Left ventricle myocardium inferior (tissue), 1 donor: Measurements from ENCODE around the gene LSM5. TPM values are rescaled to one million over a fixed set of nuclear protein-coding genes. Genes with fewer than 3 reads are reported as not detected.

Source experiments
- DNase-seq: peaks from one replicate; pipeline ENCODE4 v3.0.0-alpha.2; 2020
- H3K27ac ChIP-seq: fragments of 200-600 bp; replicated peaks from 2 replicates; pipeline ENCODE4 v1.8.0; 2021
- H3K27me3 ChIP-seq: fragments of 200-600 bp; 2 replicates; pipeline ENCODE4 v1.8.0; 2021; ENCODE audit warnings: low read depth
- H3K36me3 ChIP-seq: fragments of 200-600 bp; 2 replicates; pipeline ENCODE4 v1.8.0; 2021
- H3K4me1 ChIP-seq: fragments of 200-600 bp; 2 replicates; pipeline ENCODE4 v1.8.0; 2021
- H3K4me3 ChIP-seq: fragments of 200-600 bp; 2 replicates; pipeline ENCODE4 v1.8.0; 2021; ENCODE audit warnings: mild to moderate bottlenecking, moderate library complexity
- H3K9me3 ChIP-seq: fragments of 200-600 bp; replicated peaks from 2 replicates; pipeline ENCODE4 v1.8.0; 2021
- intact Hi-C: fragments of 100-400 bp; cut with micrococcal nuclease; formaldehyde crosslinking; loops from one replicate; pipeline ENCODE4 v1.11.0; 2022
- total RNA-seq: library from RNA; stranded (reverse); fragmentation: NEBNext Ultra II Directional; extraction: Animal tissue kit (Norgen Biotek cat#: 25700); gene quantifications from one replicate; pipeline ENCODE4 v1.2.1, GENCODE V29; 2021
- TF ChIP-seq, protein P1 (sequence below): fragments of 200-600 bp; IDR thresholded peaks from 2 replicates; pipeline ENCODE4 v1.8.0; 2021; ENCODE audit warnings: antibody characterized with exemption, mild to moderate bottlenecking, borderline replicate concordance
- donor health status: DM: no; HTN: yes; CAD: no; lungs with severe emphysema.

The LSM5 gene
- total RNA-seq, 1 donor from 2014 or later: 39.5 TPM

DNA sequence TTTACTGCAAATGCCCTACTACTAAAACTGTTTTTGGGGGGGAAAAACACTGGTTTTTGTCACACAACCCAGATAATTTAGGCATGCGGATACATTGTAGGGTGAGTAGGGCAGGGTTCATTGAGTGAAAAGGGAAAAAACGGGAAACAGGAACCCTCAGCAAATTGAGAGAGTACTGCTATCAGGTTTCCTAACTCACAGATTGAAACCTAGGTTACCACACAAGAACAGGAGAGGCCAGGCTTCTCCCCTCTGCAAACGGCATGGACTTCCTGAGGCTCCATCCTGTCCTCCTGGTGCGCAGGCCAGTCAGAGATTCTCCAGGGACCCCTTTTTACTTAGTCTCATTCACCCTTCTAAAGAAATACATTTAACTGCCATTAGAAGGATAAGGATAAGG, 35.7 kb upstream of the LSM5 start:
- intact Hi-C loops: no loop called here
- H3K4me1 ChIP-seq: peaks cover 23% of the 10 kb centered on the region
- no peak overlapping the region for H3K27ac ChIP-seq
- TF ChIP-seq, protein P1, sequence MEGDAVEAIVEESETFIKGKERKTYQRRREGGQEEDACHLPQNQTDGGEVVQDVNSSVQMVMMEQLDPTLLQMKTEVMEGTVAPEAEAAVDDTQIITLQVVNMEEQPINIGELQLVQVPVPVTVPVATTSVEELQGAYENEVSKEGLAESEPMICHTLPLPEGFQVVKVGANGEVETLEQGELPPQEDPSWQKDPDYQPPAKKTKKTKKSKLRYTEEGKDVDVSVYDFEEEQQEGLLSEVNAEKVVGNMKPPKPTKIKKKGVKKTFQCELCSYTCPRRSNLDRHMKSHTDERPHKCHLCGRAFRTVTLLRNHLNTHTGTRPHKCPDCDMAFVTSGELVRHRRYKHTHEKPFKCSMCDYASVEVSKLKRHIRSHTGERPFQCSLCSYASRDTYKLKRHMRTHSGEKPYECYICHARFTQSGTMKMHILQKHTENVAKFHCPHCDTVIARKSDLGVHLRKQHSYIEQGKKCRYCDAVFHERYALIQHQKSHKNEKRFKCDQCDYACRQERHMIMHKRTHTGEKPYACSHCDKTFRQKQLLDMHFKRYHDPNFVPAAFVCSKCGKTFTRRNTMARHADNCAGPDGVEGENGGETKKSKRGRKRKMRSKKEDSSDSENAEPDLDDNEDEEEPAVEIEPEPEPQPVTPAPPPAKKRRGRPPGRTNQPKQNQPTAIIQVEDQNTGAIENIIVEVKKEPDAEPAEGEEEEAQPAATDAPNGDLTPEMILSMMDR: no peak
- H3K27me3 ChIP-seq: no peaks in the 10 kb centered on the region
- H3K4me3 ChIP-seq: no peak overlapping the region
- H3K36me3 ChIP-seq: no peaks in the 10 kb centered on the region
- DNase-seq: no peak
- no peaks in the 10 kb centered on the region for H3K9me3 ChIP-seq

DNA sequence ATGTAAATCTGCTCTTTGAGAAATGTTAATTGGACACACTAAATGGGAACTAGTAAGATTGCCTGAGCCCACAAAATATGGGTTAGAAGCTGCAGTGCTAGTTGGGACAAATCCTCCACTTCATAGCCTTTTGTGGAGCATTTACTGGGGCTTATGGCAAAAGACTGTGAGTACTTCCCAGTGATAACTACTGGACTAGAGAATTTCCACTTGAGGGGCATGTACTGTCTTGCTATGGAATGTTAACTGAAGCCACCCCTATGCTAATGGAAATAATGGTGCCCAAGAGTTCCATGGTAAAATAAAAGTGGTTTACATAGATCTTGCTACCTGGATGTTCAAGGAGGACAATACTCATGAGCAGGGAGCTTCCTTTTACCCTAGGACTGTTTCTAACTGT, 34.5 kb upstream of the LSM5 start:
- no peak for DNase-seq
- Histone ChIP-seq H3K4me3 (no peak overlapping the region), H3K4me1 (peaks cover 23% of the 10 kb centered on the region), H3K27ac (no peak overlapping the region), H3K36me3 (no peaks in the 10 kb centered on the region), H3K27me3 (no peaks in the 10 kb centered on the region), H3K9me3 (peaks cover 10% of the 10 kb centered on the region)
- TF ChIP-seq, protein P1: no peak
- intact Hi-C loops: no loop called here

DNA sequence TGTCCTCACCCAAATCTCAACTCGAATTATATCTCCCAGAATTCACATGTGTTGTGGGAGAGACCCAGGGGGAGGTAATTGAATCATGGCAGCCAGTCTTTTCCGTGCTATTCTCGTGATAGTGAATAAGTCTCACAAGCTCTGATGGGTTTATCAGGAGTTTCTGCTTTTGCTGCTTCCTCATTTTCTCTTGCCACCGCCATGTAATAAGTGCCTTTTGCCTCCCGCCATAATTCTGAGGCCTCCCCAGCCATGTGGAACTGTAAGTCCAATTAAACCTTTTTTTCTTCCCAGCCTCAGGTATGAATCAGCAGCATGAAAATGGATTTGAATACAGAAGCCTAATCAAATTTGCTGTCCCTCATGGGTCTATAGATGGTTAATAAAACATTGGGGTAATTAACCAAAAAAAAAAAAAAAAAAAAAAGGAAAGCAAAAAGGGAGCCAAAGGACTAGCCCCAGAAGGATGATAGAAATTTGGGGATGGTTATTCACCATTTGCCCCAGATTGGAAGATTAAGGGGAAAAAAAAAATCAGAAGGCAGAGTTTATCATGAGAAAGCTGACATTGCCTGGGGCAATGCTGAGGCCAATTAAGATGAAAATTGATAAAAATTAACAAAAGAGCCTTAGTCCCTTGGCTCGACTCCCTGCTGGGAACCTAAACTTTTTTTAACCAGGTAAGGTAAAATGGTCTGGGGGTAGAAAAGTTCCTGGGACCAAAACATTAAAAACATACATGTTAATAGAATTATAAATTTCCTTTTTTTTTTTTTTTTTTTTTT, 32.8 kb upstream of the LSM5 start:
- TF ChIP-seq, protein P1: no peak
- no peaks in the 10 kb centered on the region for H3K27me3 ChIP-seq
- peaks cover 27% of the 10 kb centered on the region for H3K9me3 ChIP-seq
- H3K4me3 ChIP-seq: no peak overlapping the region
- H3K27ac ChIP-seq: no peak overlapping the region
- peaks cover 23% of the 10 kb centered on the region for H3K4me1 ChIP-seq
- intact Hi-C loops: no loop called here
- DNase-seq: no peak
- H3K36me3 ChIP-seq: peaks cover 7% of the 10 kb centered on the region

DNA sequence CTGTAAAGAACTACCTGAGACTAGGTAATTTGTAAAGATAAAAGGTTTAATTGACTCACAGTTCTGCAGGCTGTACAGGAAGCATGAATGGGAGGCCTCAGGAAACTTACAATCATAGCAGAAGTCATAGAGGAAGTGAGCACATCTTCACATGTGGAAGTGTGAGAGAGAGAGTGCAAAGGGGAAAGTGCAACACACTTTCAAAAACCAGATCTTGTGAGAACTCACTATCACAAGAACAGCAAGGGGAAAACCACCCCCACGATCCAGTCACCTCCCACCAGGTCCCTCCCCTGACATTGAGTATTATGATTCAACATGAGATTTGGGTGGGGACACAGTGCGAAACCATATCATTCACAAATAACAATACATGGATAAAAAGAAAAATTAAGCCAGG, 29.6 kb upstream of the LSM5 start:
- TF ChIP-seq, protein P1: no peak
- Histone ChIP-seq H3K9me3 (peaks cover 29% of the 10 kb centered on the region), H3K4me3 (no peak overlapping the region), H3K4me1 (peaks cover 20% of the 10 kb centered on the region), H3K36me3 (peaks cover 7% of the 10 kb centered on the region), H3K27me3 (no peaks in the 10 kb centered on the region), H3K27ac (no peak overlapping the region)
- intact Hi-C loops: no loop called here
- DNase-seq: no peak

DNA sequence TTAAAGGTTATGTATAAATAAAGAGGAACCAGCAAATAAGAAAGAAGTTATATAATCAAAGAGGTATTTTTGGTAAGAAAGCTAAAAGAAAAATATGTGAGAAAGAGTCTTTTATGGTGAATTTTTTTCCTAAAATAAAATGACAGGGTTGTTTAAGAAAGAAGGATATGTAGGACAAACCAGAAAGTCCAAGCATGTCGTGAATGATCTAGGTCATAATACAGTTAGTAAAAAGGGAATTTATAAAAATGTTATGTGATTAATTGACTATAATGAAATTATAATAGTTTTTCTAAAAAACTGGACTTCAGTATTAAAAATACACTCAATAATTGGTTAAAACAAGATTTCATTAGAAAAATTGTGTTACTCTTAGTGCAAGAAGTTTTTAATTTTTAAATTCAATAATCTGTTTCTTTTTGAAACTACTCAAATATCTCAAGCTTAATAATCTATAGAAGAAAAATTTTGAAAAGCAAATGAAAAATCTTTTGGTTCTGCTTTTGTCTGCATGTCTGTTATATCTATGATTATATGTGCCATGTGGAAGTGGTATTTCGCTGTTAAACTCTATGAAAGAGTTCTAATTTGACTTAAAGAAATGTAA, 28.5 kb upstream of the LSM5 start:
- intact Hi-C loops: no loop called here
- TF ChIP-seq, protein P1: no peak
- H3K4me3 ChIP-seq: no peak overlapping the region
- no peak overlapping the region for H3K27ac ChIP-seq
- no peaks in the 10 kb centered on the region for H3K27me3 ChIP-seq
- H3K4me1 ChIP-seq: peaks cover 30% of the 10 kb centered on the region
- H3K36me3 ChIP-seq: peaks cover 7% of the 10 kb centered on the region
- peaks cover 29% of the 10 kb centered on the region for H3K9me3 ChIP-seq
- DNase-seq: no peak
